HCT116 (cell line): ENCODE results near the gene AP1B1. TPM values are rescaled to one million over a fixed set of nuclear protein-coding genes. Genes with fewer than 3 reads are reported as not detected.

Experiments
- ATAC-seq: fragments of 200-7000 bp; cut with Tn5 transposase; 2 replicates; pipeline ENCODE4 v1.9.1; 2020; ENCODE audit warnings: mild to moderate bottlenecking, moderate library complexity
- BruUV-seq: library from RNA; stranded (reverse); fragments of 400-500 nt; replicated peaks from 2 replicates; lab custom pipeline; 2021; lab: Mats Ljungman, UMichigan
- CTCF ChIA-PET: fragments of 300-600 bp; sonication (Branson Sonifier 250); formaldehyde crosslinking; loops from one replicate; lab custom pipeline; 2021; ENCODE audit warnings: antibody characterized with exemption; lab: Charles Lee
- POLR2A ChIA-PET: fragments of 300-600, 350-600 bp; sonication (Branson Sonifier 250); formaldehyde crosslinking; loops from one replicate; lab custom pipeline; 2021; ENCODE audit warnings: antibody characterized with exemption; lab: Charles Lee
- RAD21 ChIA-PET, 2 experiments: fragments of 300-600 bp; sonication (Branson Sonifier 250); formaldehyde crosslinking; loops; one replicate each; lab custom pipeline; 2023; ENCODE audit warnings: low total read pairs in 2 of 2; ENCODE audit not compliant: uncharacterized antibody in 2 of 2, unreplicated experiment in 2 of 2, low non-redundant PET in 1 of 2; lab: Charles Lee
- DNase-seq: peaks from one replicate; pipeline ENCODE4 v3.0.0-alpha.2; 2010; ENCODE audit warnings: low read depth, low spot score
- H2AFZ ChIP-seq: fragments of 200-600 bp; shearing (Covaris generic), sonication (generic); 2 replicates; pipeline ENCODE4 v1.6.1; 2017; ENCODE audit warnings: low read depth, mixed run types, mixed read lengths, antibody characterized with exemption, low read length; ENCODE audit not compliant: poor library complexity, severe bottlenecking
- H3K27ac ChIP-seq: 2 replicates; pipeline ENCODE4 v1.5.1; 2012; ENCODE audit warnings: low read depth, low read length
- H3K27me3 ChIP-seq: fragments of 200-600 bp; sonication (generic); 2 replicates; pipeline ENCODE4 v1.6.1; 2016; ENCODE audit warnings: mixed run types, low read length, mixed read lengths; ENCODE audit not compliant: insufficient read depth
- H3K36me3 ChIP-seq, 2 experiments: fragments of 200-500 bp in 1 of 2; fragments of 200-600 bp in 1 of 2; sonication (Bioruptor generic) in 1 of 2; sonication (generic) in 1 of 2; 2 replicates each; pipeline versions ENCODE4 v1.5.1 to v1.6.1; 2014 to 2016; ENCODE audit warnings: low read length in 2 of 2, inconsistent platforms in 1 of 2, mixed read lengths in 1 of 2, mixed run types in 1 of 2; ENCODE audit not compliant: insufficient read depth in 2 of 2, control insufficient read depth in 1 of 2
- H3K4me1 ChIP-seq, 2 experiments: fragments of 200-600 bp in 1 of 2; sonication (generic) in 1 of 2; 2 replicates each; pipeline versions ENCODE4 v1.5.1 to v1.6.1; 2012 to 2017; ENCODE audit warnings: low read length in 2 of 2, inconsistent platforms in 1 of 2, mild to moderate bottlenecking in 1 of 2, mixed read lengths in 1 of 2, mixed run types in 1 of 2, moderate library complexity in 1 of 2; ENCODE audit not compliant: insufficient read depth in 2 of 2, control insufficient read depth in 1 of 2
- H3K4me2 ChIP-seq: fragments of 200-600 bp; sonication (generic); 2 replicates; pipeline ENCODE4 v1.6.1; 2017; ENCODE audit warnings: mixed run types, low read length, mixed read lengths
- H3K4me3 ChIP-seq, 2 experiments: fragments of 200-600 bp in 1 of 2; sonication (generic) in 1 of 2; replicated peaks in 1 of 2; 2 replicates each; pipeline ENCODE4 v1.5.1; 2011 to 2016; ENCODE audit warnings: low read length in 2 of 2, control low read depth in 1 of 2, low read depth in 1 of 2, mild to moderate bottlenecking in 1 of 2, mixed read lengths in 1 of 2, mixed run types in 1 of 2
- H3K79me2 ChIP-seq: fragments of 200-600 bp; sonication (generic); 2 replicates; pipeline ENCODE4 v1.6.1; 2017; ENCODE audit warnings: mild to moderate bottlenecking, mixed run types, low read length, moderate library complexity, mixed read lengths; ENCODE audit not compliant: insufficient read depth
- H3K9ac ChIP-seq: fragments of 200-600 bp; sonication (generic); 2 replicates; pipeline ENCODE4 v1.6.1; 2016; ENCODE audit warnings: low read length, mixed read lengths
- H3K9me2 ChIP-seq: fragments of 200-600 bp; sonication (generic), shearing (Covaris generic); 2 replicates; pipeline ENCODE4 v1.6.1; 2017; ENCODE audit warnings: mixed run types, mild to moderate bottlenecking, moderate library complexity; ENCODE audit not compliant: insufficient read depth
- H3K9me3 ChIP-seq, 2 experiments: fragments of 200-500 bp in 1 of 2; fragments of 200-600 bp in 1 of 2; sonication (Bioruptor generic) in 1 of 2; sonication (generic) in 1 of 2; 2 replicates each; pipeline ENCODE4 v1.6.1; 2014 to 2017; ENCODE audit warnings: low read length in 2 of 2, mixed read lengths in 2 of 2, inconsistent platforms in 1 of 2, low read depth in 1 of 2, mild to moderate bottlenecking in 1 of 2, mixed run types in 1 of 2, moderate library complexity in 1 of 2; ENCODE audit not compliant: control insufficient read depth in 1 of 2, insufficient read depth in 1 of 2
- H4K20me1 ChIP-seq: fragments of 200-600 bp; sonication (generic), shearing (Covaris generic); 2 replicates; pipeline ENCODE4 v1.6.1; 2017; ENCODE audit warnings: mixed run types, mild to moderate bottlenecking, moderate library complexity; ENCODE audit not compliant: insufficient read depth
- EZH2 ChIP-seq: fragments of 200-600 bp; sonication (generic); IDR thresholded peaks from 2 replicates; pipeline ENCODE4 v1.6.1; 2017; ENCODE audit warnings: antibody characterized with exemption, mixed run types
- POLR2A ChIP-seq: IDR thresholded peaks from 2 replicates; pipeline ENCODE4 v1.7.0; 2011; ENCODE audit warnings: borderline replicate concordance; ENCODE audit not compliant: insufficient read depth, insufficient read length; ENCODE audit errors: extremely low read depth
- POLR2AphosphoS5 ChIP-seq: IDR thresholded peaks from 2 replicates; pipeline ENCODE4 v1.6.1; 2011; ENCODE audit warnings: mild to moderate bottlenecking, low read depth, low read length, moderate library complexity
- REST ChIP-seq: IDR thresholded peaks from 2 replicates; pipeline ENCODE4 v1.6.1; 2012; ENCODE audit warnings: low read depth
- SP1 ChIP-seq: IDR thresholded peaks from 2 replicates; pipeline ENCODE4 v1.6.1; 2012; ENCODE audit warnings: low read depth
- TCF7L2 ChIP-seq: IDR thresholded peaks from 2 replicates; pipeline ENCODE4 v1.7.0; 2011; ENCODE audit warnings: borderline replicate concordance, inconsistent platforms; ENCODE audit not compliant: insufficient read depth, insufficient read length; ENCODE audit errors: extremely low read depth
- ZFX ChIP-seq: fragments of 450-650 bp; IDR thresholded peaks from 2 replicates; pipeline ENCODE4 v1.6.1; 2017
- intact Hi-C: fragments of 100-400 bp; cut with micrococcal nuclease; formaldehyde crosslinking; loops from 2 replicates; pipeline ENCODE4 v1.10.0; 2022
- total RNA-seq: library from RNA; stranded (reverse); gene quantifications from one replicate; pipeline ENCODE4 v1.2.1, GENCODE V29; 2021; ENCODE audit not compliant: unreplicated experiment
- TF ChIP-seq, protein P1 (sequence below): IDR thresholded peaks from 2 replicates; pipeline ENCODE4 v1.6.1; 2012

AP1B1 gene
- total RNA-seq, 1 experiment from 2014 or later = 60.4 TPM

DNA sequence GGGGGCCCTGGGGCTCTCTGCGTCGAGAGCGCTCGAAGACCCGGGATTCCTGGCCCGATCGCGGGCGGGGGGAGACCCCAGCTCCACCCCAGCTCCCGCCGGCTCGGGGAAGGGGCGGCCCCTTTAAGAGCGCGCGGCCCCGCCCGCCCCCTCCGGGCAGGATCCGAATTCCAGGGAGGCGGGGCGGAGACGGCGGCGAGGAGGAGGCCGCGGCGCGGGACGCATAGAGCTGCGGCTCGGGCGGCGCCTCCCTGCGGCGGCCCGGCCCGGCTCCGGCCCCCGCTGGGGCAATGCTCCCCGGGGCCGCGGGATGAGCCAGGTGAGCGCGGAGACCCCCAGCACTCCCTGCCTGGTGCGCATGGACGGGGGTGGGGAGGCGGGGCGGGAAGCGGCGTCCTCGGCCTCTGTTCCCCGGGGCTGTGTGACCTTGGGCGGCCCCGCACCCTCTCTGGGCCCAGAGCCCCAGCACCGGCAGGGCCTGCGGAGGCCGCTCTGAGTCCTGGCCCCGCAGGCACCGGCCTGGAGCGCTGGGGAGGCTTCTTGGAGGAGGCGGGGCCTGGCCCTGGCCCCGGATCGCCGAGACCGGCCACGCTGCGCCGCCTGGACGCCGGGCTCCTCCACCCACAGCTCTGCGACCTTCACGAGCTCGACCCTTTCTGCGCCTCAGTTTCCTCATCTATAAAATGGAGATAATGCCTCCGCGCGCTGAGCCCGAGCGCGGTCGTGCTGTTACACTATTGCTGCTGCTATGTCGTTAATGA is 81.4 kb downstream of the AP1B1 start:
- intact Hi-C loops = loop anchor here (1.0 kb wide), 1 partner anchor 52 kb away; no protein-coding TSS in a partner anchor
- Histone ChIP-seq H3K9me2 (no peaks in the 10 kb centered on the region), H3K4me3 (peak overlapping the region; percentile 74 to 84), H3K4me2 (peak overlapping the region; percentile 96), H3K9me3 (no peaks in the 10 kb centered on the region), H3K36me3 (no peaks in the 10 kb centered on the region), H3K9ac (peak overlapping the region; percentile 73), H4K20me1 (no peaks in the 10 kb centered on the region), H3K79me2 (peaks cover 7% of the 10 kb centered on the region; the same call in 1 of the 2 replicates), H2AFZ (no peak overlapping the region), H3K27ac (peak overlapping the region; percentile 81), H3K4me1 (peaks cover 48 to 68% of the 10 kb centered on the region in 2 experiments), H3K27me3 (no peaks in the 10 kb centered on the region)
- BruUV-seq = no TSS peak
- ATAC-seq (peak; percentile 66), DNase-seq (no peak)
- CTCF ChIA-PET = interaction anchor here (1.1 kb wide), 2 partner anchors 13 to 14 kb away, joined by 3 read pairs; no protein-coding TSS in a partner anchor
- TF ChIP-seq, protein P1, sequence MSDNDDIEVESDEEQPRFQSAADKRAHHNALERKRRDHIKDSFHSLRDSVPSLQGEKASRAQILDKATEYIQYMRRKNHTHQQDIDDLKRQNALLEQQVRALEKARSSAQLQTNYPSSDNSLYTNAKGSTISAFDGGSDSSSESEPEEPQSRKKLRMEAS = 0 out of 2 replicates have a peak, but pooled peaks have one; percentile 59
- TF ChIP-seq TCF7L2 (peak; percentile 33), POLR2A (peak; percentile 29), SP1 (peak; percentile 57; the same call in 1 of the 2 replicates), REST (no peak), EZH2 (no peak), POLR2AphosphoS5 (peak; percentile 68), ZFX (peak; percentile 82)
- RAD21 ChIA-PET = interaction anchor here in 1 of 2 experiments (0.7 kb wide), 1 partner anchor 42 kb away, joined by 3 read pairs; no protein-coding TSS in a partner anchor
- POLR2A ChIA-PET = no interaction called here
